ENCODE measurements around the gene FARP2.
A peak's percentile ranks its signal among the peaks of the same experiment; 100 is the strongest.

The FARP2 gene

DNA sequence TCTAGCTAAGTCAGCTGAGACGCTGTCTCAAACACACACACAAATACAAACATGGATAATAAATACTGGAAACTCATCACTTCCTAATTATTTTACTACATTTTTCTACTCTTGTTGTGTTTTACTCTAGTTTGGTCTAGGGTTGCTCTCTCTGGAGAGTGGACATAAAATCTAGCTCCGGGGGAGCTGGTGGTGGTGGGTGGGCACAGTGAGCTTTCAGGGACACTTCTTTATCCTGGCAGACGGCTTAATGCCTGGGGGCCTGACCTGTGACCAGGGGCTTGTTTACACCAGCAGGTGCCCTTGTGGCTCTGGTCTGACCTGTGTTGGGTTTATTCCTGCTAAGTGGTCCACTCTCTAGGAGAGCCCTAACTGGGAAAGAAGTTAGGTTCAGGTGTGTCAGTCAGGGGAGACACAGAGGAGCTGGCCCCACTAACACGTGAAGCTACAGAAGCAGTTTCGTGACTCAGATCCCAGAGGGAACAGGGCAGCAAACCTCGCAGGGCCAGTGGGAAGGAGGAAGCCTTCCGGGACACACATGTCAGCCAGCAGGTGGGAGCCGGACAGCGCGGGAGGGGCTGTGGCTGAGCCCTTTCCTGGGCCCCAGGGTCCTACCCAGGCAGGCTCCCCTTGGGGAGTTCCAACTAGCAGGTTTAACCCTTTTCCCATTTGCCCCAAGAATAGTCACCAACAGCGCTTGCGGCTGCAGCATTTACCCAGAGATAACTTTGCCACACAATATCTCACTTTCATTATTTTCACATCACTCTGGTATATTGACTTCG lies 180.0 kb downstream of the FARP2 start:
- DNase-seq, result no peak

DNA sequence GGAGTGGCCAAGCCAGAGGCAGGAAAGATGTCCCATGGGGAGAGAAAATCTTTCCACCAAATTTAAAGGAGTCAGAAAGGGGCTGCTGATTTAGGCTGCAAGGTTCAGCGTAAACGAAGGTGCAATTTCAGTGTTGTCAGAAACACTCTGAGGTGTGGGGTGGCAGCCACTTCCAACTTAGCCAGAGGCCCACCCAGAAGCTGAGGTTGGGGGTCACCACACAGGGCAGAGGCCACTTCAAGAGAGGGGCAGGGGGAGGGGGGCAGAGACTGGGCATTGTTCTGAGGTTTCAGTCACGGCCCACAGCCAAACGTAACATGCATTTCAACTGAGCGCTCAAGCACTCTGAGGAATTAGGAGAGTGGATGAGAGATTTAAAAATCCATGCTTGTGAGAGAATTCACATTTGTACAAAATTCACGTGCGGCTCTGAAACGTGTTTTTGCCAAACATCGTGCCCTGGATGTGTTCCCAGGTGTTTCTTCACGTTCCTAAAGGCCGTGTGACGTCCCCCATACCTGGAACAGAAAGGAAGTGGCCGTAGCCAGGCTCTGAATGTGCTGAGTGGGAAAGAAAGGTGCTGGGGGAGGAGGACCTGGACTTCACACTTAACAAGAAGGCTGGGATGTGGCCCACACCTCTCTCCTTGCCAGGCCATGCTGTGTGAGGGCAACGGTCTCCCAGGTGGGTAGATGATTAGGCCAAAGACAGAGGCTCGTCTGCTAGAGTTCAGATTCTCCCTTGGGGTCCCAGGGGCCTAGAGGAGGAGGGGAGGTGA lies 182.9 kb downstream of the FARP2 start:
- DNase-seq, result no peak

DNA sequence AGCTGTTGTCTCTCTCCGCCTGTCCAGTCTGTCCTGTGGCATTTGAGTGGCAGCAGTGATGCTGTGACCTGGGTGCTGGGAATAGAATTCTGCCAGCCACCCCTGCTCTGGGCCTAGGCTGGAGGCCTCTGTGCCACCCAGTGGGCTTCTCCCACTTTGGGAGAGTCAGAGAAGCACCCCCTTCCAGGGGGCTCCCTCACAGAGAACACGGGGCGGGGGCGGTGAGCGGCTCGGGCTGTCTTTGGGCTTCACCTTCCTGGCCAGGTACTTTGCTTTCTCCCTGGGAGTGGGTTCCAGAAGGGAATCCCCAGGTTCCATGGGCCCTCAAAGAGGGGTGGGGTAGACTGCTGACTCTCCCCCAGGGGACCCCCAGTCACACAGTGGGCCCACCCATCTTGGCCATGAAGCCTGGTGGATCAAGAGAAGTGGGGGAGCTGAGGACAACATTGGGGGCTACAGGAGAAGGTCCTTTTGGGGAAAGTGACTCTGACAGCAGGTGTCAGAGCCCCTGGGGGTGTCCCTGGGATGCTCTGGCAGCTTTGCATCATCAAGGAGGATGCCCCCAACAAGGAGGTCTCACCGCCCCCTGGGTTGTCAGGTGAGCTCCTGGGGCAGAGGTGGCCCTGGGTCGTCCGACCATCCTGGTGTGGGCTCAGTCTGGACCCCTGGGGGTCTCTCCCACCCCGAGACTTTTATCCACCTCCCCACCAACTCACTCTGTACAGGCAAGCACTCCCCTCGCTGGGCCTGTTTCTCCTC lies 183.7 kb downstream of the FARP2 start:
- DNase-seq, result no peak

DNA sequence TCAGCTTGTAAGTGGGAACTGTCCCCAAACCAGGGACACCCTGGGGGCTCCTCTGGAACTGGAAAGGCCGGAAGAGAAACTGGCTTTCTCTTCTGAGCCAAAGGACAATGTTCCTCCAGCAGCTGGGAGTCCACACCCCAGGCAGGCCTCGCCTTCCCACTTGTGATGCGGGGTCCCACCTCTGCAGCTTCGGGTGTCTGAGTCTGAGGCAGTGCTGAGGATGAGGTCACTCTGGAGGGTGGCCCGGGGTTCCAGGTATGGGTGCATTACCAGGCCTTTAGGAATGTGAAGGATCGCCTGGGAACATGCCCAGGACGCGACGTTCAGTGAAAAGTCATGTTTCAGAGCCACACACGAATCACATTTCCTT lies 184.3 kb downstream of the FARP2 start:
- no peak for DNase-seq

DNA sequence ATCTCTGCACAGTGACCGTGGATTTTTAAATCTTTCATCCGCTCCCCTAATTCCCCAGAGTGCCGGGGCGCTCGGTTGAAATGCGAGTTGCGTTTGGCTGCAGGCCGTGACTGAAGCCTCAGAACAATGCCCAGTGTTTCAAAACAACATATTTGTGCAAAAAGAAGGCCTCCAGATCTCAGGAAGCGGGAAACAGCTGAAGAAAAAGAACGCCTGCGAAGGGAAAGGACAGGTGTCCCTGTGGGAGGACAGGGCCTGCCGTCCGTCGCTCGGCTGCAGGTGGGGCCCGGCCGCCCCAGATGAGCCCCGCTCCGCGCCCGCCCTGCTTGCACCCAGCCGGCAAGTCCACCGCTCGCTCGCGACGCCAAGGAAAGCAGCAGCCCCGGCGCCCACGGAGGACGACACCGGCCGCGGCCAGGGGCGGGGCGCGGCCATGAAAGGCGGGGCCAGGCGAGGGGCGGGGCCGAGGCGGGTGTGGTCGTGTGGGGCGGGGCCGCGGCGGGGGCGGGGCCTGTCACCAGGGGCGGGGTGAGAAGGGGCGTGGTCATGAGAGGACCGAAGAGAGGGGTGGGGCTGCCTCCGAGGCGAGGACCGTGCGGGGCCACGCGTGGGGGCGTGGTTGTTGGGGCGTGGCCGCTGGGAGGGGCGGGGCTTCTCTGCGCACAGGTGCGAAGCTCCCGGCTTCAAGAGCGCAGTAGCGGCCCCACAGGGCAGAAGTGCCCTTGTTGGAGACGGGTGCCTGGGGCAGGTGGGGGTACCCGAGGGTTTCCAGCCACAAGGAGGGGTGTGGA lies 184.9 kb downstream of the FARP2 start:
- peak; percentile 37 to 72 for DNase-seq

DNA sequence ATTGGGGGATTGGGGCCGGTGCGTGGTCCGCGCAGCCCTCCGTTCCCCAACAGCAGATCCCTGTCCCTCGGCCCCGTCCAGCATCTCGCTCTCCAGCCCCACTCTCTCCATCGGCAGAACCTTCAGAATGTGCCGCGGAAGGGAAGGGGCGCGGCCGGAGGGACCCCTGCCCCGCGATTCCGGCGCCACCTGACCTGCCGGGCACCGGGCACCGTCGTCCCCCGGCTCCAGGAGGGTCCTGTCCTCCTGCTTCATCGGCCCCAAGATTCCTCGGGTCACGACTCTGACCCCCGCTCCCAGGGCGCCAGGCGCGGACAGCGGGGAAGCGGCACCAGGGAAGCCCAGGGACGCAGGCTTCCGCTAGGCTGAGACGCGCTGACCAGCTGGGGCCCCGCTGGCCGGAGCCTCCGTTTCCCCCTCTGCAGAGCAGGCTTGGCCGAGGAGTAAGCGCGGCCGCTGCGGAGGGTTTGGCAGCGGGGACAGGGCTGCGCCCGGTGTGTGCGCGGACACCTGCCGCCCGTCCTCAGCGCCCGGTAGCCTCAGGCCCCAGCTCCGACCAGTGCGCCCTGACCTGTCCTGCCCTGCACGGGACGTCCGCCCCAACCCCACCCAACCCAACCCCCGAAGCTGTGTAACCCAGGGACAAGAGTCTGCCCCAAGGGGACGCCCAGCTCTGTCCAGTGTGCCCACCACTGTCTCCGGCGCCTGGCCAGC lies 185.6 kb downstream of the FARP2 start:
- no peak for DNase-seq

DNA sequence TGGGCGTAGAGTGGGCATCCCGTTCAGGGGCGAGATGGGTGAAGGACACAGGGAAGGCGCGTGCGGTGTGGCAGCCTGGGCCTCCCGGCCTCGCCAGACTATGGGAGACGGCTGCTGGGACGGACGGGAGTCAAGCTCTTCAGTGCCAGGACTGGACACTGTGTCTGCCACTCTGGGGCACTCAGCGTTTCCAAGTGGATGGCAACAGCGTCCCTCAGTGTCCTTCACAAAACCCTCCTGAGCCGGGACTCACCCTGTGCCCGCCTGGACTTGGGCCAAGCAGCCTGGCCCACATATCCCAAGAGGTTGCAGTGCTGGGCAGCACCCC lies 186.2 kb downstream of the FARP2 start:
- DNase-seq, result no peak
